Measurements from ENCODE around the gene MRPL16.

The MRPL16 gene

DNA sequence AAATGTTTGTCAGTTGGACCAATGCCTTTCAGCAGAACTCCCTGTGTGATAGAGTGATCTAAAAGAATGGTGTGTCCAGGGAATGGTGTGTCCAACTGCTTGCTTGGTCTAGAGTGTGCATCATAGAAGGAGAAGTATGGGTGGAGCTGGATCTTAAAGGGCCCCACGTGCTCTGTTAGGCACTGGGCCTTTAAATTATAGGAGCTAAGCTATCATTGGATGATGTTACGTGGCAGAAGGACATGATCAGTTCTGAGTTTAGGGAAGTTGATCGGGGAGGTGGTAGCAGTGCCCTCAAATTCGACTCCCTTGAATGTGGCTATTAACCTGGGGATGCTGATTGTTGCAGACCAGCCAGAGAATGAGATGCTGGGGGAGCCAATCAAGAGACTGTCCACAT, 39.0 kb downstream of the MRPL16 start:
- DNase-seq (ENCODE audit: low read depth in 2 of 2): no peak

DNA sequence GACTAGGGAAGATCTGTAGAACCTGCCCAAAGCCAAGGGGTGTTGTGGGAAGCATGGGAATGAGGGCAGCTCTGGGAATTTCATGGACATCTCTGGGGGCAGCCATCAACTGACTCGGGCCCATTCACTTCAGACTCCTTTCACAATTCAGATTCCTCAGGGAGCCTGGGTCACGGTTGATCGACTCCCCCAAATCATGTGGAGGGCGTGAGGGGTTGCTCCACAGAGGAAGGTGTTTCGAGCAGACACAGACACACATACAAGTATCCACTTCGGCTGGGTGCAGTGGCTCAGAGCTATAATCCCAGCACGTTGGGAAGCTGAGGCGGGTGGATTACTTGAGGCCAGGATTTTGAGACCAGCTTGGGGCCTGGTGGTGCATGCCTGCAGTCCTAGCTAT, 39.7 kb downstream of the MRPL16 start:
- no peak for DNase-seq (ENCODE audit: low read depth in 2 of 2)

DNA sequence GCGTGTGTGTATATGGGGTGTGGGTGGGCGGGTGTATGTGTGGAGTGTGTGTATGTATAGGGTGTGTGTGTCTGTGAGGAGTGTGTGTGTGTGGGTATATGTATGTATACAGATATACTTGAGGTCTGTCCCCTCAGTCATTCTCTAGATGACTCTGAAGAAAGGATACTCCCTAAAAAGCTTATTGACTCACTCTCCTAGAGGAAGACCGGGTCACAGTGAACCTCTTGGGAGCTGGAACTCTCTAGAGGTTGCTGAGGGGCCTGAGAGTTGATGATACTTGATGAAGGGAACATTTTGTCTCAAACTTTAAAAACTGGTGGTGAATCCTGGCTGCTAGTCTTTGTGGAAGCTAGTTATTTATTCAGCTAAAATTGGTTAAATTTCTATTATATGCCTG, 40.3 kb downstream of the MRPL16 start:
- DNase-seq (ENCODE audit: low read depth in 2 of 2): no peak

DNA sequence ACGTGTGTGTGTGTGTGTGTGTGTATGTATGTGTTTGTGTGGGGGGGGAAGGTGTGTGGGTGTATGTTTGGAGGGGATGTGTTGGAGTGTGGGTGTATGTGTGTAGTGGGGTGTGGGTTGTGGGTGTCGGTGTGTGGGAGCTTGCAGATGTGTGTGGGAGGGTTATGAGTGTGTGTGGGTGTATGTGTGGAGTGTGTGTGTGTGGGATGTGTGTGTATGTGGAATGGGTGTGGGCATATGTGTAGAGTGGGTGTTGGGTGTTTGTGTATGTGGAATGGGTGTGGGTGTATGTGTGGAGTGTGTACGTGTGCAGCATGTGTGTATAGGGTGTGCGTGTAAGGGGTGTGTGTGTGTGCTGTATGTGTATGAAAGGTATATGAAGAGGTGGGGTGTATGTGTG, 40.8 kb downstream of the MRPL16 start:
- DNase-seq (ENCODE audit: low read depth in 2 of 2): no peak

DNA sequence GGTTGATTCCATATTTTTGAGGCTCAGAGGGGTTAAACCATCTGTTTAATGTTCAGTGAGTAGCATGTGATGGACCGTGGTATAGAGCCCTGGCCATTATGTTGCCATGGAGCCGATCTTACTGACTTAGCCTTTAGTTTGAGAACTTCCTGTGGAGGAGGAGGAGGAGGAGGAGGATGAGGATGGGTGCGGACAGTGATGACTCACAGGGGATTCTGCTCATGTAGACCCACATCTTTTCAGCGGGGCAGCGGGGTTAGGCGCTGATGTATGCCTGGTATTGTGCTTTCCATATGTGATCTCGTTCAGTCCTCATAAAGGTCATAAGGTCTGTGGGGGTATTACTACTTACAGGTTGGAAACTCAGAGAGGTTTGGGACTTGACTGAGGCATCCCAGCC, 41.5 kb downstream of the MRPL16 start:
- DNase-seq (ENCODE audit: low read depth in 2 of 2): no peak

DNA sequence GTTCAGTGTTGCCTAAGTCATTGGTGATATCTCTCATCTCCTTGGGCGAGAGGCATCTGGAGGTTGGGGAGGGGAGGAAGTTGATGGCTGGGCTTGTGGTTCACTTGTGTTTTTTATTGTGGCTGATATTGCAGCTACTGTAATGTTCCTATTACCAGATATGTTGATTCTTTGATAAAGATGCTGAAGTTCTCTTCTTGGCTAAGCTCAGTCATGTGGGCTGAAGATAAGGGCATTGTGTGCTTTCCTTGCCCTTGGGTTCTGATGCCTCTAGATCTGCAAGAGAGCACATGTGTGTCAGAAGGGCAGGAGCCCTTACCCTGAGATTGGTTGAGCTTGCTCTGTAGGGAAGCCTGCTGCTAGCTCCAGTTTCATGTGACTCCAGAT, 43.4 kb downstream of the MRPL16 start:
- no peak for DNase-seq (ENCODE audit: low read depth in 2 of 2)

DNA sequence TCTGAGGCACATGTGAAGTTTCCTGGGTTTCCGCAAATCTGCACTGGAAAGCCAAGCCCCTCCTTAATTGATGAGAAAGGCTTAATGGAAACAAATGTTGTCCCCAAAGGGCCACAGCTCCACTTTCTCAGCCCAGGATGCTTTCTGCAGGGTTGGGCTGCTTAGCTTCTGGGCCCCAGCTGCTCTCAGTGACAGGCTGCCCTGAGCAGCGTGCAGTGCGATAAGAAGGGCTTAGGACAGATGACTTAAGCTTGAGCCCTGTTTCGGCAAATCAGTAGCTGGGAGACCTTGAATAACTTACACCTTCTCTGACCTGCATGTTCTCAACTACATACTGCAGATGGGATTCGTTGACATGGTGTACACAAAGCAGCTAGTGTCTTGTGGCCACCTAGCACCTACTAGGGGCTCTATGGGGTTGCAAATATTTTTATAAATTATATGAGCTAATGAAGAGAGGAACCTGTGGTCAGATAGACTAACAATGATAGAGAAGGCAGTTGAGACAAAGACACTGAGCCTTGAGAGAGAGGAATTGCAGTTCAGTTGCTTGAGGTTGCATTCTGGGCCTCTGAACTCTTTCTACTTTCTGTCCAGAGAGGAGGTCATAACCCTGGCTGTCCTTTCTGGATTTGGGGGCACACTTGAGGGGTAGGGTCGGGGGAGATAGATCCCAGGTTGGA, 43.9 kb downstream of the MRPL16 start:
- no peak for DNase-seq (ENCODE audit: low read depth in 2 of 2)

DNA sequence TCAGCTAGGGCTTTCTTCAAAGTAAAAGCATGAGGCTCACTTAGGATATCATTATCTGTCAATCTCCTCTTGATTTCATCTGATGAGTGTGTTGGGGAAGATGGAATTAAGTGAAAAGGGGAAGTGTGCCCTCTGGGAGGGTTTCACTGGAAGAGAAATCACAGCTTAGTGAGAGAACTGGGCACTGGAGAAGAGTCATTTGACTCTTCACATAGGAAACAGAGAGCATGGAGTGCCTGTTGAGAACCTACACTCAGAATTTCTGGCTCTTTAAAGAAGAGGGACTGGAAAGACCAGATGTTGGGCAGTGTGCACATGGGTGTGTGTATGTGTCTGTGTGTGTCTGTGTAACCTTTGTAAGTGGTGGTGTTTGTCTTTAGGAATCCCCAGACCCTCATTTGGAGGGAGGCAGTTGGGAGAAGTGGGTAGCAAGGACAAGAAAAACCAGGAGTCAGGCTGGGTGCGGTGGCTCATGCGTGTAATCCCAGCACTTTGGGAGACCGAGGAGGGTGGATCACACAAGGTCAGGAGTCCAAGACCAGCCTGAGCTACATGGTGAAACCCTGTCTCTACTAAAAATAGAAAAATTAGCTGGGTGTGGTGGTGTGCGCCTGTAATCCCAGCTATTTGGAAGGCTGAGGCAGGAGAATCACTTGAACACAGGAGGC, 45.4 kb downstream of the MRPL16 start:
- no peak for DNase-seq (ENCODE audit: low read depth in 2 of 2)

DNA sequence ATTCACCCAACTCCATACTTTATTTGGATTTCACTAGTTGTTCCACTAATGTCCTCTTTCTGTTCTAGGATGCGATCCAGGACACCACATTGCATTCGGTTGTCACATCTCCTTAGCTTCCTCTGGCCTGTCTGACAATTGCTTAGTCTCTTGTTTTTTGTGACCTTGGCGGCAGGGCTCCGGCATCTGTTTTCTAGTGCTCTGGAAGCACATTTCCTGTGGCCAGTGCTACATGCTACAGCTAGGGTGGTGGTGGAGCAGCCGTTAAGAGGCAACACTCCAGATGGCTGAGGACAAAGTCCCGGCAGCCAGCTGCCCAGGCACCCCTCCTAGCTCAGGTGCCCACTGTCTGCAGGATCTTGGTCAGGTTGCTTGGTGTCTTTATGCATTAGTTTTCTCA, 48.6 kb downstream of the MRPL16 start:
- DNase-seq (ENCODE audit: low read depth in 2 of 2): no peak

DNA sequence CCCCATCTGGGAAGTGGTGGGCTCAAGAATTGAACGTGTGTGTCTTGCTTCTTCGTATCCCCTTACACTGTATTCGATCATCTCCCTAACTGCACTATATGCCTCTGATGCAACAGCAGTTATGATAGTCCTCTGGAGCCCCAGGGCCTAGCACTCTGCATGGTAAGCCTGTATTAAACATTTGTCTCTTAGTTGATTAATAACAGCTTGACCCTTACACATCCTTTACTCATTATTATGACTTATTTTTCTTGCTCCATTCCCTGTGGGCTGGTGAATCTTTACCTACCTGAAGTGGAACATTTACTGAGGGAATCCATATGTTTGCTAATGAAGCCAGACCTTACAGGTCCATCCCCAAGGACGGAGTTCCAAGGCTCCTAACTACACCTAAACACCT, 49.8 kb downstream of the MRPL16 start:
- no peak for DNase-seq (ENCODE audit: low read depth in 2 of 2)

DNA sequence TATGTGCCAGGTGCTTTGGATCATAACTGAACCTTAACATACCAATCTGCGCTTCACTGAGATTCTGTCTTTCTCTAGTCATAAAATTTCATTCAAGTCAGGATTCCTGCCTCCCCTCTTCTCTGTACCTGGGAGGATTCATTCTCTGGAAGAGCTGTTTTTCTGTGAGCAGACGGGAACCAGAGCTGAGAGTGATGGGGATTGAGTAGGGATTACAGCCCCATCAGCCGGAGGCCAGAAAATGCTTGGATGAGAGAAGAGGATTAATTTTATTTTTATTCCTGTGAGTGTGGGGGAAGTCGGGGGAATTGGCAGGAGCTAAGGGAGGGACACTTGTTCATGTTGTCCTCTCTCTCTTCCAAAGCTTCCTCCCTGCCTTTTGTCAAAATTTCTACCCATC, 50.7 kb downstream of the MRPL16 start:
- DNase-seq (ENCODE audit: low read depth in 2 of 2): no peak

DNA sequence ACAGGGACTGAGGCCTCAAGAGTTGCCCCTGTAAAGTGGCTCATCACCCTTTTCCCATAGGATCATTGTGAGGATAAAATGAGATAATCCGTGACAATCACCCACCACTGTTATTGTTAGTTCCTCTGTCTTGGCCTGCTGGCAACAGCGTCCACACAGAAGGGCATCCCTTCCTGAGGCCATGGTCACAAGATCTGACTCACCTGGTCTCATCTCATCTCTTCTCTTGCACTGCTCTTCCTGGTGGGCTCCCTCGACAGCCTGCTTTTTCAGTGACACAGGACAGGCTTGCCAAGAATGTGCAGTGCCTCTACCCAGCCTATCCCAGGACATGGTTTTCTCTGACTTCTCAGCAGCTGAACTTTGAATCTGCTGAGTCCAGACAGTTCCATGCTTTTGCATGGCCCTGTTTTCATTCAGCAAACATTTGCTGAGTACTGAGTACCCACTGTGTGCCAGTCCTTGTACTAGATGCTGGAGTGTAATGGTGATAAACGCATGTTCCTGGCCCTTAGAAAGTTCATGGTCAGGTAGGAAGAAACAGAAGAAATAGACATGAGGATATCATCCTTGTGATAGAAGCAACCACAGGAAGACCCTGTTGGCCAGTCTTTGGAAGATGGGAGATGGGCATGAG, 52.1 kb downstream of the MRPL16 start:
- no peak for DNase-seq (ENCODE audit: low read depth in 2 of 2)

DNA sequence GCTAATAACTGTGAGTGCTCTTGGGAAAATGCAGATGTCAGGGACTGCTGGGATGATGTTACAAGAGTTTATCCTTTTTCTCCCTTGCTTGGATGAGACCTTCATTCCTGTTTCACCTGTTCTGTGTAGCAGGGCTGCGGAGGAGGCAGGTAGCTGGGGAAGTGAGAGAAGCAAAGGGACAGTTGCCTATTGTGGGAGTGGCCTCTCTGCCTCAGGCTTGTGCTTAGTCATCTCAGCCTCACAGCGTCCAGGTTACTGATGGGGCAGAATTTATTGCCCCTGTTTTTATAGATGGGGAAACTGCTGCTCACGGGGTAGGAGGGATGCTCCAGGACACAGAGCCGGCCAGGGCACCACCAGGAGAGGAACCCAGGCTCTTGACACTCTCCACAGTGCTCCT, 53.7 kb downstream of the MRPL16 start:
- no peak for DNase-seq (ENCODE audit: low read depth in 2 of 2)

DNA sequence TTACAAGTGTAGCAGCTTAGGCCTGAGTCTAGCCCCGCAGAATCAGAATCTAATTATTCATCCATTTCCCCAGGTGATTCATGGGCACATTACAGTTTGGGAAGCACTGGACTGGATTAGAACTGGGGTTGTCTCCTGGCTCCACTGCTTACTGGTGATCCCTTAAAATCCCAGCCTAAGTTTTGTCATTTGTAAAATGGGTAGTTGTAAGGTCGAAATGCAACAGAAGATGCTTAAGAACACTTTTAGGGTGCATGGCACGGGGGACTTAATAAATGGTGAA, 54.1 kb downstream of the MRPL16 start:
- DNase-seq (ENCODE audit: low read depth in 2 of 2): no peak

Data from stimulated activated CD8-positive, alpha-beta memory T cell treated with anti-CD3 and anti-CD28 coated beads, Interleukin-2, amount 100 ng/mL, for 48 hours (primary cell).